HCT116 (cell line): ENCODE measurements around the gene RALGAPA1. TPM values are rescaled to one million over a fixed set of nuclear protein-coding genes. Genes with fewer than 3 reads are reported as not detected.
A peak's percentile ranks its signal among the peaks of the same experiment; 100 is the strongest.
"Not testable (repeated sequence)": the region's sequence is repeated elsewhere in the genome, so short reads cannot be mapped to it uniquely, and the experiment has no call there.

Source experiments
- ATAC-seq: fragments of 200-7000 bp; cut with Tn5 transposase; 2 replicates; pipeline ENCODE4 v1.9.1; 2020; ENCODE audit warnings: mild to moderate bottlenecking, moderate library complexity
- BruUV-seq: library from RNA; stranded (reverse); fragments of 400-500 nt; replicated peaks from 2 replicates; lab custom pipeline; 2021; lab: Mats Ljungman, UMichigan
- CTCF ChIA-PET: fragments of 300-600 bp; sonication (Branson Sonifier 250); formaldehyde crosslinking; loops from one replicate; lab custom pipeline; 2021; ENCODE audit warnings: antibody characterized with exemption; lab: Charles Lee
- POLR2A ChIA-PET: fragments of 300-600, 350-600 bp; sonication (Branson Sonifier 250); formaldehyde crosslinking; loops from one replicate; lab custom pipeline; 2021; ENCODE audit warnings: antibody characterized with exemption; lab: Charles Lee
- RAD21 ChIA-PET, 2 experiments: fragments of 300-600 bp; sonication (Branson Sonifier 250); formaldehyde crosslinking; loops; one replicate each; lab custom pipeline; 2023; ENCODE audit warnings: low total read pairs in 2 of 2; ENCODE audit not compliant: uncharacterized antibody in 2 of 2, unreplicated experiment in 2 of 2, low non-redundant PET in 1 of 2; lab: Charles Lee
- DNase-seq: peaks from one replicate; pipeline ENCODE4 v3.0.0-alpha.2; 2010; ENCODE audit warnings: low read depth, low spot score
- H2AFZ ChIP-seq: fragments of 200-600 bp; shearing (Covaris generic), sonication (generic); 2 replicates; pipeline ENCODE4 v1.6.1; 2017; ENCODE audit warnings: low read depth, mixed run types, mixed read lengths, antibody characterized with exemption, low read length; ENCODE audit not compliant: poor library complexity, severe bottlenecking
- H3K27ac ChIP-seq: 2 replicates; pipeline ENCODE4 v1.5.1; 2012; ENCODE audit warnings: low read depth, low read length
- H3K27me3 ChIP-seq: fragments of 200-600 bp; sonication (generic); 2 replicates; pipeline ENCODE4 v1.6.1; 2016; ENCODE audit warnings: mixed run types, low read length, mixed read lengths; ENCODE audit not compliant: insufficient read depth
- H3K36me3 ChIP-seq, 2 experiments: fragments of 200-500 bp in 1 of 2; fragments of 200-600 bp in 1 of 2; sonication (Bioruptor generic) in 1 of 2; sonication (generic) in 1 of 2; 2 replicates each; pipeline versions ENCODE4 v1.5.1 to v1.6.1; 2014 to 2016; ENCODE audit warnings: low read length in 2 of 2, inconsistent platforms in 1 of 2, mixed read lengths in 1 of 2, mixed run types in 1 of 2; ENCODE audit not compliant: insufficient read depth in 2 of 2, control insufficient read depth in 1 of 2
- H3K4me1 ChIP-seq, 2 experiments: fragments of 200-600 bp in 1 of 2; sonication (generic) in 1 of 2; 2 replicates each; pipeline versions ENCODE4 v1.5.1 to v1.6.1; 2012 to 2017; ENCODE audit warnings: low read length in 2 of 2, inconsistent platforms in 1 of 2, mild to moderate bottlenecking in 1 of 2, mixed read lengths in 1 of 2, mixed run types in 1 of 2, moderate library complexity in 1 of 2; ENCODE audit not compliant: insufficient read depth in 2 of 2, control insufficient read depth in 1 of 2
- H3K4me2 ChIP-seq: fragments of 200-600 bp; sonication (generic); 2 replicates; pipeline ENCODE4 v1.6.1; 2017; ENCODE audit warnings: mixed run types, low read length, mixed read lengths
- H3K4me3 ChIP-seq, 2 experiments: fragments of 200-600 bp in 1 of 2; sonication (generic) in 1 of 2; replicated peaks in 1 of 2; 2 replicates each; pipeline ENCODE4 v1.5.1; 2011 to 2016; ENCODE audit warnings: low read length in 2 of 2, control low read depth in 1 of 2, low read depth in 1 of 2, mild to moderate bottlenecking in 1 of 2, mixed read lengths in 1 of 2, mixed run types in 1 of 2
- H3K79me2 ChIP-seq: fragments of 200-600 bp; sonication (generic); 2 replicates; pipeline ENCODE4 v1.6.1; 2017; ENCODE audit warnings: mild to moderate bottlenecking, mixed run types, low read length, moderate library complexity, mixed read lengths; ENCODE audit not compliant: insufficient read depth
- H3K9ac ChIP-seq: fragments of 200-600 bp; sonication (generic); 2 replicates; pipeline ENCODE4 v1.6.1; 2016; ENCODE audit warnings: low read length, mixed read lengths
- H3K9me2 ChIP-seq: fragments of 200-600 bp; sonication (generic), shearing (Covaris generic); 2 replicates; pipeline ENCODE4 v1.6.1; 2017; ENCODE audit warnings: mixed run types, mild to moderate bottlenecking, moderate library complexity; ENCODE audit not compliant: insufficient read depth
- H3K9me3 ChIP-seq, 2 experiments: fragments of 200-500 bp in 1 of 2; fragments of 200-600 bp in 1 of 2; sonication (Bioruptor generic) in 1 of 2; sonication (generic) in 1 of 2; 2 replicates each; pipeline ENCODE4 v1.6.1; 2014 to 2017; ENCODE audit warnings: low read length in 2 of 2, mixed read lengths in 2 of 2, inconsistent platforms in 1 of 2, low read depth in 1 of 2, mild to moderate bottlenecking in 1 of 2, mixed run types in 1 of 2, moderate library complexity in 1 of 2; ENCODE audit not compliant: control insufficient read depth in 1 of 2, insufficient read depth in 1 of 2
- H4K20me1 ChIP-seq: fragments of 200-600 bp; sonication (generic), shearing (Covaris generic); 2 replicates; pipeline ENCODE4 v1.6.1; 2017; ENCODE audit warnings: mixed run types, mild to moderate bottlenecking, moderate library complexity; ENCODE audit not compliant: insufficient read depth
- CEBPB ChIP-seq: IDR thresholded peaks from 2 replicates; pipeline ENCODE4 v1.6.1; 2012; ENCODE audit warnings: low read depth
- EGR1 ChIP-seq: IDR thresholded peaks from 2 replicates; pipeline ENCODE4 v1.6.1; 2012; ENCODE audit warnings: low read depth
- ELF1 ChIP-seq: IDR thresholded peaks from 2 replicates; pipeline ENCODE4 v1.6.1; 2012; ENCODE audit warnings: low read depth, borderline replicate concordance
- FOSL1 ChIP-seq: IDR thresholded peaks from 2 replicates; pipeline ENCODE4 v1.6.1; 2012; ENCODE audit warnings: low read depth
- POLR2A ChIP-seq: IDR thresholded peaks from 2 replicates; pipeline ENCODE4 v1.7.0; 2011; ENCODE audit warnings: borderline replicate concordance; ENCODE audit not compliant: insufficient read depth, insufficient read length; ENCODE audit errors: extremely low read depth
- RAD21 ChIP-seq: IDR thresholded peaks from 2 replicates; pipeline ENCODE4 v1.6.1; 2012; ENCODE audit warnings: low read depth, mild to moderate bottlenecking
- SIN3A ChIP-seq: IDR thresholded peaks from 2 replicates; pipeline ENCODE4 v1.6.1; 2012; ENCODE audit warnings: low read depth
- SP1 ChIP-seq: IDR thresholded peaks from 2 replicates; pipeline ENCODE4 v1.6.1; 2012; ENCODE audit warnings: low read depth
- YY1 ChIP-seq: IDR thresholded peaks from 2 replicates; pipeline ENCODE4 v1.6.1; 2011; ENCODE audit warnings: low read length, low read depth, moderate library complexity, mild to moderate bottlenecking; ENCODE audit not compliant: insufficient replicate concordance; ENCODE audit errors: extremely low read depth
- intact Hi-C: fragments of 100-400 bp; cut with micrococcal nuclease; formaldehyde crosslinking; loops from 2 replicates; pipeline ENCODE4 v1.10.0; 2022
- total RNA-seq: library from RNA; stranded (reverse); gene quantifications from one replicate; pipeline ENCODE4 v1.2.1, GENCODE V29; 2021; ENCODE audit not compliant: unreplicated experiment
- TF ChIP-seq, protein P1 (sequence below): IDR thresholded peaks from 2 replicates; pipeline ENCODE4 v1.6.1; 2012; ENCODE audit warnings: low read depth
- TF ChIP-seq, protein P2 (sequence below), 3 experiments: fragments of 200-600 bp in 1 of 3; sonication (generic) in 1 of 3; IDR thresholded peaks in 2 of 3; conservative IDR thresholded peaks in 1 of 3; 2 replicates each; pipeline ENCODE4 v1.5.1; 2012 to 2017; ENCODE audit warnings: low read depth in 2 of 3, low read length in 2 of 3, antibody characterized with exemption in 1 of 3, borderline replicate concordance in 1 of 3, control low read depth in 1 of 3, mild to moderate bottlenecking in 1 of 3, mixed read lengths in 1 of 3, mixed run types in 1 of 3, moderate library complexity in 1 of 3; ENCODE audit not compliant: insufficient read depth in 1 of 3
- TF ChIP-seq, protein P3 (sequence below): IDR thresholded peaks from 2 replicates; pipeline ENCODE4 v1.6.1; 2012

RALGAPA1 gene
- total RNA-seq, 1 experiment from 2014 or later, result 29.3 TPM

DNA sequence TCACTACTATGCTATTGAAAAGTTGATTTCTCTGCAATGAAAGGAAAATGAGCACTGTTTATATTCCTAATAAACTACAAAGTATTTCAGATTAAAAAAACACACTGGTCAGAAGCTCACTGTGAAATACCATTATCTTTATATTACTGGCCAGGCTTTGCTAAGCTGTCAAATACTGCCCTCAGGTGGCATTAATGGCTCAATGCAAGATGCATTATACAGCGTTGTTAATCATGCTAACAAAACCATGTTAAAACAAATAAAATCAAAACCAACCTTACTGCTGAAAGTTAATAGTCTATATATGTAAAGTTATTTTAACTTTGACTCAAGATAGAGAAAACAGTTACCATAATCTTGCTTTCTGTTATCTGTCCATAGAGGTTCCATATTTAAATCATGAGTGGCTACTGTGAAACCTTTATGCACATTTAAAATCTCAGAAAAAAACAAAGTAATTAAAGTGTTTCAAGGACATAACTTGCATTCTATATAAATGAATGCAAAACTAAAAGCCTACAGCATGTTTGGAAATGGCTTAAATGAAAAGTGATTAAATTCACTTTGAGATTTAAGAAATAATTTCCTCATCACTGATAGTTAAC, 121.7 kb downstream of the RALGAPA1 start:
- Histone ChIP-seq H3K9me2 (no peaks in the 10 kb centered on the region), H3K4me2 (no peak overlapping the region), H3K9ac (no peak overlapping the region), H3K27me3 (no peaks in the 10 kb centered on the region), H4K20me1 (0 out of 2 replicates have a peak, but pooled peaks cover 3% of the 10 kb centered on the region), H2AFZ (no peak overlapping the region), H3K4me1 (no peaks in the 10 kb centered on the region), H3K4me3 (no peak overlapping the region), H3K27ac (no peak overlapping the region), H3K9me3 (no peaks in the 10 kb centered on the region)
- DNase-seq (peak; percentile 26), ATAC-seq (peak; percentile 81)
- no TSS peak for BruUV-seq
- POLR2A ChIA-PET, result no interaction called here
- TF ChIP-seq, protein P1, sequence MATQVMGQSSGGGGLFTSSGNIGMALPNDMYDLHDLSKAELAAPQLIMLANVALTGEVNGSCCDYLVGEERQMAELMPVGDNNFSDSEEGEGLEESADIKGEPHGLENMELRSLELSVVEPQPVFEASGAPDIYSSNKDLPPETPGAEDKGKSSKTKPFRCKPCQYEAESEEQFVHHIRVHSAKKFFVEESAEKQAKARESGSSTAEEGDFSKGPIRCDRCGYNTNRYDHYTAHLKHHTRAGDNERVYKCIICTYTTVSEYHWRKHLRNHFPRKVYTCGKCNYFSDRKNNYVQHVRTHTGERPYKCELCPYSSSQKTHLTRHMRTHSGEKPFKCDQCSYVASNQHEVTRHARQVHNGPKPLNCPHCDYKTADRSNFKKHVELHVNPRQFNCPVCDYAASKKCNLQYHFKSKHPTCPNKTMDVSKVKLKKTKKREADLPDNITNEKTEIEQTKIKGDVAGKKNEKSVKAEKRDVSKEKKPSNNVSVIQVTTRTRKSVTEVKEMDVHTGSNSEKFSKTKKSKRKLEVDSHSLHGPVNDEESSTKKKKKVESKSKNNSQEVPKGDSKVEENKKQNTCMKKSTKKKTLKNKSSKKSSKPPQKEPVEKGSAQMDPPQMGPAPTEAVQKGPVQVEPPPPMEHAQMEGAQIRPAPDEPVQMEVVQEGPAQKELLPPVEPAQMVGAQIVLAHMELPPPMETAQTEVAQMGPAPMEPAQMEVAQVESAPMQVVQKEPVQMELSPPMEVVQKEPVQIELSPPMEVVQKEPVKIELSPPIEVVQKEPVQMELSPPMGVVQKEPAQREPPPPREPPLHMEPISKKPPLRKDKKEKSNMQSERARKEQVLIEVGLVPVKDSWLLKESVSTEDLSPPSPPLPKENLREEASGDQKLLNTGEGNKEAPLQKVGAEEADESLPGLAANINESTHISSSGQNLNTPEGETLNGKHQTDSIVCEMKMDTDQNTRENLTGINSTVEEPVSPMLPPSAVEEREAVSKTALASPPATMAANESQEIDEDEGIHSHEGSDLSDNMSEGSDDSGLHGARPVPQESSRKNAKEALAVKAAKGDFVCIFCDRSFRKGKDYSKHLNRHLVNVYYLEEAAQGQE, result no peak
- no peak for TF ChIP-seq YY1
- no peak for TF ChIP-seq CEBPB
- TF ChIP-seq SIN3A, result no peak
- TF ChIP-seq, protein P2, sequence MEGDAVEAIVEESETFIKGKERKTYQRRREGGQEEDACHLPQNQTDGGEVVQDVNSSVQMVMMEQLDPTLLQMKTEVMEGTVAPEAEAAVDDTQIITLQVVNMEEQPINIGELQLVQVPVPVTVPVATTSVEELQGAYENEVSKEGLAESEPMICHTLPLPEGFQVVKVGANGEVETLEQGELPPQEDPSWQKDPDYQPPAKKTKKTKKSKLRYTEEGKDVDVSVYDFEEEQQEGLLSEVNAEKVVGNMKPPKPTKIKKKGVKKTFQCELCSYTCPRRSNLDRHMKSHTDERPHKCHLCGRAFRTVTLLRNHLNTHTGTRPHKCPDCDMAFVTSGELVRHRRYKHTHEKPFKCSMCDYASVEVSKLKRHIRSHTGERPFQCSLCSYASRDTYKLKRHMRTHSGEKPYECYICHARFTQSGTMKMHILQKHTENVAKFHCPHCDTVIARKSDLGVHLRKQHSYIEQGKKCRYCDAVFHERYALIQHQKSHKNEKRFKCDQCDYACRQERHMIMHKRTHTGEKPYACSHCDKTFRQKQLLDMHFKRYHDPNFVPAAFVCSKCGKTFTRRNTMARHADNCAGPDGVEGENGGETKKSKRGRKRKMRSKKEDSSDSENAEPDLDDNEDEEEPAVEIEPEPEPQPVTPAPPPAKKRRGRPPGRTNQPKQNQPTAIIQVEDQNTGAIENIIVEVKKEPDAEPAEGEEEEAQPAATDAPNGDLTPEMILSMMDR (IDR thresholded peaks at IDR 0.05 in 2 of 3, conservative IDR thresholded peaks at IDR 0.05 in 1 of 3; ENCODE audit: borderline replicate concordance in 1 of 3, insufficient read depth in 1 of 3, low read depth in 2 of 3, low read length in 2 of 3), result peak; percentile 81 to 91 (median 83); a peak in 5 of 6 replicates
- TF ChIP-seq EGR1, result no peak
- peak; percentile 90 for TF ChIP-seq RAD21
- TF ChIP-seq, protein P3, sequence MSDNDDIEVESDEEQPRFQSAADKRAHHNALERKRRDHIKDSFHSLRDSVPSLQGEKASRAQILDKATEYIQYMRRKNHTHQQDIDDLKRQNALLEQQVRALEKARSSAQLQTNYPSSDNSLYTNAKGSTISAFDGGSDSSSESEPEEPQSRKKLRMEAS, result no peak
- TF ChIP-seq FOSL1, result no peak
- TF ChIP-seq ELF1, result no peak
- TF ChIP-seq SP1, result no peak
- no peak for TF ChIP-seq POLR2A
- TF ChIP-seq, all 23 proteins: peak for 2
- Histone ChIP-seq H3K79me2 (no peaks in the 10 kb centered on the region), H3K36me3 (peaks cover 0 to 2% of the 10 kb centered on the region in 2 experiments; a peak in 1 of 4 replicates)
- CTCF ChIA-PET, result interaction anchor here (0.6 to 2.8 kb wide), 14 partner anchors 9 to 547 kb away, joined by 3 to 15 read pairs (median 4); no protein-coding TSS in a partner anchor
- intact Hi-C loops, result loop anchor here (1.0 to 10.0 kb wide), 6 partner anchors 248 to 1013 kb away; no protein-coding TSS in a partner anchor
- RAD21 ChIA-PET, result interaction anchor here (0.7 to 1.4 kb wide), 3 partner anchors 122 to 249 kb away, joined by 4 to 6 read pairs (median 4); partner anchors contain the start of gene RALGAPA1 (in 1 of the 2)

DNA sequence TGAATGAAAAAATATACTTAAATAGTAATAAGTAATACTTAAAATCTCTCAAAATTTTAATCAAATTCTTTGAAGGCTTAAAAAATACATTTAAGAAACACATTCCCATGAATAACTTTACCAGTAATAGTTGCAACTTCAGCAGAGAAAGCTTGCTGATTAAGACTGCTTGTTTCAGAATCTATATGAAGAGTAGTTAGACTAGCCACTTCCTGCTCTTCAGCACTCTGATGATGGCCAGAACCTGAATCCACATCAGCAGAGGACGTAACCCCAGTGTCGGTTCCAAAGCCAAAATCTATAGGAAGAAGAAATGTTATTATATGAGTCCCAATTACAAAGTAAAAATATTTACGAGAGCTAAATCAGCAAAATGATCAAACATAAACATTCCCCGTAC, 125.4 kb downstream of the RALGAPA1 start:
- POLR2A ChIA-PET, H3K4me2 ChIP-seq, ATAC-seq, H3K79me2 ChIP-seq, H3K4me3 ChIP-seq, H3K9ac ChIP-seq, H3K9me3 ChIP-seq, BruUV-seq, H2AFZ ChIP-seq, H3K27me3 ChIP-seq, H3K36me3 ChIP-seq, DNase-seq, RAD21 ChIA-PET, H4K20me1 ChIP-seq, H3K9me2 ChIP-seq, H3K27ac ChIP-seq, H3K4me1 ChIP-seq: not testable (repeated sequence)
- CTCF ChIA-PET, result interaction anchor here (1.1 kb wide), 1 partner anchor 245 kb away, joined by 3 read pairs; no protein-coding TSS in a partner anchor
- intact Hi-C loops, result loop anchor here (10.0 kb wide), 2 partner anchors 459 to 1009 kb away; no protein-coding TSS in a partner anchor
